ENCODE data around the gene ZNF219.

Gene ZNF219

GRCh38 chr14:21102521-21103410, 4.3 kb upstream of the ZNF219 start:
- no peak for DNase-seq (ENCODE audit: low read depth in 1 of 2, low spot score in 1 of 2)

GRCh38 chr14:21101802-21102413, 3.5 kb upstream of the ZNF219 start:
- no peak for DNase-seq (ENCODE audit: low read depth in 1 of 2, low spot score in 1 of 2)

- DNase-seq (ENCODE audit: low read depth in 1 of 2, low spot score in 1 of 2) = no peak
Measured at GRCh38 chr14:21100931-21101330, 2.5 kb upstream of the ZNF219 start, which contains the start of gene TMEM253. TSS of gene TMEM253 (plus strand) at chr14:21101066. CDS start at chr14:21101344, 278 bp downstream.

GRCh38 chr14:21099596-21099985, 1.1 kb upstream of the ZNF219 start:
- DNase-seq (ENCODE audit: low read depth in 1 of 2, low spot score in 1 of 2) = no peak

- DNase-seq (ENCODE audit: low read depth in 1 of 2, low spot score in 1 of 2) = no peak
Measured at GRCh38 chr14:21098892-21099595, 589 bp upstream of the ZNF219 start.

GRCh38 chr14:21097636-21098075, 799 bp downstream of the ZNF219 start:
- DNase-seq (ENCODE audit: low read depth in 1 of 2, low spot score in 1 of 2) = no peak

- DNase-seq (ENCODE audit: low read depth in 1 of 2, low spot score in 1 of 2) = no peak
Measured at GRCh38 chr14:21096978-21097635, 1.3 kb downstream of the ZNF219 start.

- DNase-seq (ENCODE audit: low read depth in 1 of 2, low spot score in 1 of 2) = no peak
Measured at GRCh38 chr14:21096438-21096837, 2.0 kb downstream of the ZNF219 start.

GRCh38 chr14:21095430-21096205, 2.8 kb downstream of the ZNF219 start:
- DNase-seq (ENCODE audit: low read depth in 1 of 2, low spot score in 1 of 2) = no peak

GRCh38 chr14:21093769-21094681, 4.4 kb downstream of the ZNF219 start:
- DNase-seq (ENCODE audit: low read depth in 1 of 2, low spot score in 1 of 2) = no peak

- no peak for DNase-seq (ENCODE audit: low read depth in 1 of 2, low spot score in 1 of 2)
Measured at GRCh38 chr14:21093018-21093417, 5.4 kb downstream of the ZNF219 start.

- peak; percentile 86 to 94 for DNase-seq (ENCODE audit: low read depth in 1 of 2, low spot score in 1 of 2)
Measured at GRCh38 chr14:21092273-21093011, 6.0 kb downstream of the ZNF219 start.

- DNase-seq (ENCODE audit: low read depth in 1 of 2, low spot score in 1 of 2) = no peak
Measured at GRCh38 chr14:21091821-21092272, 6.6 kb downstream of the ZNF219 start.

- DNase-seq (ENCODE audit: low read depth in 1 of 2, low spot score in 1 of 2) = no peak
Measured at GRCh38 chr14:21090940-21091663, 7.4 kb downstream of the ZNF219 start.

GRCh38 chr14:21090194-21090939, 8.1 kb downstream of the ZNF219 start:
- no peak for DNase-seq (ENCODE audit: low read depth in 1 of 2, low spot score in 1 of 2)

- no peak for DNase-seq (ENCODE audit: low read depth in 1 of 2, low spot score in 1 of 2)
Measured at GRCh38 chr14:21089877-21090193, 8.6 kb downstream of the ZNF219 start.

GRCh38 chr14:21089271-21089670, 9.2 kb downstream of the ZNF219 start:
- no peak for DNase-seq (ENCODE audit: low read depth in 1 of 2, low spot score in 1 of 2)

Data from stimulated activated CD4-positive, alpha-beta T cell treated with anti-CD3 and anti-CD28 coated beads, Interleukin-15, amount 100 ng/mL, for 1 hour (primary cell).